NB4 (cell line): ENCODE measurements around the gene SYT13.

Source experiments
- DNase-seq: peaks from one replicate; pipeline ENCODE4 v3.0.0; 2010; ENCODE audit warnings: low read depth
- H3K4me3 ChIP-seq: one replicate; pipeline ENCODE4 v1.5.1; 2011; ENCODE audit warnings: mild to moderate bottlenecking, low read depth, low read length, moderate library complexity
- CTCF ChIP-seq: IDR thresholded peaks from one replicate; pipeline ENCODE4 v1.5.1; 2012; ENCODE audit warnings: low read depth, low read length
- MAX ChIP-seq: IDR thresholded peaks from 2 replicates; pipeline ENCODE4 v1.6.1; 2011; ENCODE audit warnings: low read depth, low read length
- MYC ChIP-seq: IDR thresholded peaks from 2 replicates; pipeline ENCODE4 v1.6.1; 2011; ENCODE audit warnings: low read depth, low read length
- POLR2A ChIP-seq: IDR thresholded peaks from 2 replicates; pipeline ENCODE4 v1.6.1; 2011; ENCODE audit warnings: mild to moderate bottlenecking; ENCODE audit not compliant: insufficient read length; ENCODE audit errors: extremely low read depth

SYT13 gene

GRCh38 chr11:45245218-45246045, 40.7 kb downstream of the SYT13 start:
- no peak for DNase-seq
- no peak for TF ChIP-seq MYC
- TF ChIP-seq MAX = no peak
- no peak for TF ChIP-seq CTCF
- TF ChIP-seq POLR2A = no peak
- H3K4me3 ChIP-seq = no peak overlapping the region

GRCh38 chr11:45243967-45244366, 42.2 kb downstream of the SYT13 start:
- DNase-seq = no peak
- no peak overlapping the region for H3K4me3 ChIP-seq
- TF ChIP-seq CTCF (no peak), MYC (no peak), POLR2A (no peak), MAX (no peak)

GRCh38 chr11:45239733-45240132, 46.4 kb downstream of the SYT13 start:
- no peak overlapping the region for H3K4me3 ChIP-seq
- no peak for TF ChIP-seq MAX
- no peak for TF ChIP-seq CTCF
- no peak for TF ChIP-seq MYC
- TF ChIP-seq POLR2A = no peak
- no peak for DNase-seq

- H3K4me3 ChIP-seq = no peak overlapping the region
- no peak for TF ChIP-seq POLR2A
- no peak for TF ChIP-seq CTCF
- no peak for TF ChIP-seq MAX
- no peak for TF ChIP-seq MYC
- no peak for DNase-seq
These were observed 47.4 kb downstream of the SYT13 start for GRCh38 chr11:45238724-45239123.

- DNase-seq = no peak
- TF ChIP-seq MYC (no peak), MAX (no peak), CTCF (no peak), POLR2A (no peak)
- no peak overlapping the region for H3K4me3 ChIP-seq
These were observed 48.3 kb downstream of the SYT13 start for GRCh38 chr11:45237711-45238315.
